ENCODE results near the gene RSPRY1.

The RSPRY1 gene

DNA sequence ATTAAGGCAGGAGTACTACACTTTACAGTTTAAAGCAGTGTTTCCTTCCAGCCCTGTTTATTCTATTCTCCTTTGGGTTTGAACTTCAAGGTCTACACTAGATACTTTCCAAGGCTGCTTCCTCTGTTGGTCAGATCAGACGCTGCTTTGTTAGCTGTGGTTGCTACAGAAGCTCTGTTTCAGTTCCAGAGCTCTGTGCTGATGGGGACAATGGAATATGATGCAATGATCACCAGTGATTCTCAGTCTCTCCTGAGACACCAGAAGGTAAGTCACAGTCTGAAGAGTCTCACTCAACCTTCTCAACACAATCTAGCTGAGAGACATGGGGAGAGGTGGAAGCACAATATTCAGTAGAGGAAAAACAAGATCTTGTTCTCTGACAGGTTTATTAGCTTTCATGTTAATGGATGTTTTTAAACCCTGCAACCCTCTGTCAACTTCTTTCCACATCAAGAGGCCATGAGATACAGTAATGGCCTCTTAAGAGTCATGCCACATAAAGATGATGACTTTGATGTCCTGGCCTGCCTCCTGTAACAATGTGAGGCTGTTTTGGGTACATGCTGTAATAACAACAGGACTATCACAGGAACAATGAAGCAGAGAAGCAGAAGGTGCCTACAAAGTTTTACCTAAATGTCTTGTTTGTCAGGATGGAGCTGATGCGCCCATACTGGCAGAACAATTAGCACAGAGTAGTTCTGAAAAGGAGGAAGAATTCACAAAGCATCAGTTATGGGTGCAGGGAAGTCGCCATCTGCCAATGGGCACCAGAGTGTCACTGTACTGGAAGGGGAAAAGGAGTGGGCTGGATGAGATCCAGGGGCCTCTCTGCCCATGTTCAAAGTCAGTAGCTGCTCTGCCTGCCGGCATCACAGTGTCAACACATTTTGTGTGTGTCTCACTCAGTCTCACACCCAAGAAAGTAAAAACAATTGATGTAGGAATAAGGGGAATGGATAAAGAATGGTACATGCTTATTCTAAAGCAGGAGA is 33.7 kb upstream of the RSPRY1 start:
- DNase-seq (ENCODE audit: low read depth in 2 of 2) = no peak

DNA sequence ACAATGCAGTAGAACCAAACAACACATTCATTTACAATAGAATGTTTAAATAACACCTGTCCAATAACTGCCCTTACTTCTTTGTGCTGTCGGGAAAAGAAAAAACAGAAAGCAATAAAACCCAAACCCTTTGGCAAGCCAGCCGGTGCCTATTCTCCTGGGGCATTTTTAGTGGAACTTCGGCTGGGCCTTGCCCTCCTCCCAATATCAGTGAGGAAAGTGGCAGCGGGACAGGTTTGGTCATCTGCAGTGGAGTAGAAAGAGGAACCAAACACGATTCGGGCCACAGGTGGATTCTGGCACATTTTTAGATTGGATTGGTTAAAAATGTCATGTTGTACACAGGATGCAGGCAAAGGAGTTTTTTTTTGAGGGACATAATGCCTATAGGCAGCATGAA is 32.3 kb upstream of the RSPRY1 start:
- no peak for DNase-seq (ENCODE audit: low read depth in 2 of 2)

DNA sequence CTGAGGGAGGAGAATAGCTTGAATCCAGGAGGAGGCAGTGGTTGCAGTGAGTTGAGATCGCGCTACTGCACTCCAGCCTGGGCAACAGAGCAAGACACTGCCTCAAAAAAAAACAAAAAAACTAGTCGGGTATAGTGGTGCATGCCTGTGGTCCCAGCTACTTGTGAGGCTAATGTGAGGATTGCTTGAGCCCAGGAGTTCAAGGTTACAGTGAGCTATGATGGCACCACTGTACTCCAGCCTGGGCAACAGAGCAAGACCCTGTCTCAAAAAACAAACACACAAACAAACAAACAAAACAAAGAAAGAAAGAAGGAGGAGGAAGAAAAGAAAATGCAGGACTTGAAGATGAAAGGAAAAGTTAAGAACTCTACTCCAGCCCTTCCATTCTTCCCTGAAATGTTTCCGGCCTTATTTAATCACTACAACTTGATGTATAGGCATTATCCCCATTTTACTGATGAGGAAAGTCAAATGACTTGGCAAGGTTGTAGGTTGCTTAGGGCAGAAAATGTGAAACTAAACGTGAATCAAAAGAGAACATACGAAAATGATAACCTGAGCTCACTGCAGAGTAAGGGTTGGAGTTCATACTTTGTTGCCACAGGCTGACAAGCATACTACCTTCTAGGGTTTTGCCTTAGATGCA is 30.3 kb upstream of the RSPRY1 start:
- no peak for DNase-seq (ENCODE audit: low read depth in 2 of 2)

DNA sequence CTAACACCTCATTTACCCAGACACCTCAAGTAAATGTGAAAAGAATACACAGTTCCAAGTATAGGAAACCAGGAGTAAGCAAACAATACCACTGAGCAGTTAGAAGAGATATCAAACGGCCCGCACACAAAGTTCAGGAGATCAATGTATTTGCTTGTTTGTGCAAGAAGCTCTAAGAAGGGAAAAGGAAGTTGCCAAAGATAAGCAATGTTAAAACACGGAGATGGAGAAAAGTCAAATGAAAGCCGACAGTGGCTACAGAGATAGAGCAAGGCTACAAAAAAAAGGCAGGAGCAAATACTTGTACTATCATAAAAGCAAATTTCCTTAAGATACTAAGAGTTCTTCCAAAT is 29.8 kb upstream of the RSPRY1 start:
- DNase-seq (ENCODE audit: low read depth in 2 of 2) = no peak

DNA sequence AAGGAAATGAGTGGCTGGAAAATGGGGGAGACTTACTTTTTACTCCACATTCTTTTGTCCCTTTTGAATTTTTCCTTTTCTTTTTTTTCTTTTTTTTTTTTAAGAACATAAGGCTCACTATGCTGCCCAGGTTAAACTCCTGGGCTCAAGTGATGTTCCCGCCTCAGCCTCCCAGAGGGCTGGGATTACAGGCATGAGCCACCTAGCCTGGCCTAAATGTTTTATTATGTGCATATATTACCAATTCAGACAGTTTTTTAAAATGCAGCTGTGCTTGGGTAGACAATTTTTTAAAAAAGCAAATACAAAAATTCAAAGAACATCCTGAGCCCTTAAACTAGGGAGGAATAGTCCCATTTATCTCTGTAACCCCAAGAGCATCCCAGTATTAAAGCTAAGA is 28.6 kb upstream of the RSPRY1 start:
- no peak for DNase-seq (ENCODE audit: low read depth in 2 of 2)

DNA sequence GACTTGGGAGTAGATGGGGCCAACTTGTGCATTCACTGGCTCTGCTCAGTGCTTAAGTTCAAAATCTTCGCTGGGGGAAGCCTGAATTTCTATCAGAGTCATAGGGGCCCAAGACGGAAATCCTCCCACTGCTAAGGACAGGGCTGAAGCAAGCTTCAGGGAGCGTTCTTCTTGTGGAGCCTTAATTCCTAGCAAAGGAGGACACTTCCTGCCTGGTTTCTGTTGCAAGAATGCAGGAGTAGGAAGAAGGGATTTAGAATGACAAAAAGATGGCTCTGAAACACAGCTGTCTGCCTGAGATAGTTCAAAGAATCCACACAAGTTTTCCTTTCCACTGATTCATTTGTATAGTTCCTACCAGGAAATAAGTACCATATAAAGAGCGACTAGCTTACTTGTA is 26.7 kb upstream of the RSPRY1 start:
- no peak for DNase-seq (ENCODE audit: low read depth in 2 of 2)

DNA sequence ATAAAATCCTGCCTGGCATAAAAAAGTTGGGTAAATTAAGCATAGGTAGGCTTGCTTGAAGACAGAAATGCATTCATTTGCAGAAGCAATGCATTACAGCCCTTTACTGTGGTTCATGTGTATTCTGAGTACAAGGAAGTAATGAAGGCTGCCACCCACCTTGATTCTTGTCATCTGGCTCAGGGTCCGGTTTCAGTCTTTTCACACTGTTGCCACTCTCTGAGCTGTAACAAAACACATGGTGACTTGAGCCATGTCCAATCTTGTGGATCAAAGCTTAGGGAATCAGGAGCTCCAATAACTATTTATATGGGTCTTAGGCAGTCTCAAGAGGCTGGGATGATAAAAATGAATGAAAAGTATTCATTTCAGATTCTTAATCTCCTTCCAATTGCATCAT is 22.3 kb upstream of the RSPRY1 start:
- DNase-seq (ENCODE audit: low read depth in 2 of 2) = no peak

DNA sequence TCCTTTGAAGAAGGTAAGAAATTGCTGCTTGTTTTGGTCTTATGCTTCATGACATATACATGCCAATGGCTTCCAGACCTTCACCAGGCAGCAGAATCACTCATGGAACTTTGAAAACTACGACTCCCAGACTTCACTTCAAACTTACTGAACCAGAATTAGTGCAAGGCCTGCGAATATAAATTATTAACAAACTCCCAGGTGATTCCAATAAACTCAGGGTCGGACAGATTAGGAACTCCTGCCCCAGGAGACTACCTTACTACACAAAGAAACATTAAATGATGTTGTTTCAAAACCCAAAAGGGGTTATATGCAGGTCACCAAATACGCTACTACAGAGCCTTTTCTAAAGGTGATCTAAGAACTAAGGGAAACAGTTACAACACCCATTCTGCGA is 20.6 kb upstream of the RSPRY1 start:
- DNase-seq (ENCODE audit: low read depth in 2 of 2) = no peak

DNA sequence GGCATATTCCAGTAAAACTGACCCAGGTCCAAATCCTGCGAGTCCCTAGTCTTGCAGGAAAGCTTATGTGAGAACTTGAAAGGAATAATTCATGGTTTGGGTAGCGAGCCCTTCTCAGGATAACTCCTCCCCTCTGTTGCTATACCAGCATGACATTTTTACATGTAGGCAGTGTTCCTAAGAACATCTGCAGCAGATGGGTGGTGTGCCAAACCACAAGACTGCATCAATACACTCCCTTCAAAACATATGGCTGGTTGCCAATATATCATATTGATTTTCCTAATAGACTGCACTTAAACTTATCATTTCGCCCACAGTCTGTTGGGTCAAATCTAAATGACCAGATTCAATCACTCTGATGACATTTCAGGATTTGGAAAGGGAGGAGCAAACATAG is 20.2 kb upstream of the RSPRY1 start:
- DNase-seq (ENCODE audit: low read depth in 2 of 2) = no peak

DNA sequence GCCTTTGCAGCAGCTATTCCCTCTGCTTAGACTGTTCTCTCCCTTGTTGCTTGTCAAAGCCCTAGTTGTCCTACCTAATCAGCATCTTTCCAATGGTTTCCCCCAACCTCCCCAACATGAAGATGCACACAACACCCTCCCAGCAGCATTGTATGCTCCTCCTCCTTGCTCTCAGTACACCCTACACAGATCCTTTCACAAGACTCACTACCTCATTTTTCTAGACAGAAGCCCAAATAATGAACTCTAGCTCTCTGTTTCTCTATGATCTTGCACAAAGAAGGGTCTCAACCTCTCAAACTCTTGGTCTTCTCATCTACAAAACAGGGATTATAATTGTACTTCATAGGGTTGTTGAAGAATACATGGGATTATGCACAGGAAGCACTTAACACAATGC is 19.7 kb upstream of the RSPRY1 start:
- DNase-seq (ENCODE audit: low read depth in 2 of 2) = no peak

DNA sequence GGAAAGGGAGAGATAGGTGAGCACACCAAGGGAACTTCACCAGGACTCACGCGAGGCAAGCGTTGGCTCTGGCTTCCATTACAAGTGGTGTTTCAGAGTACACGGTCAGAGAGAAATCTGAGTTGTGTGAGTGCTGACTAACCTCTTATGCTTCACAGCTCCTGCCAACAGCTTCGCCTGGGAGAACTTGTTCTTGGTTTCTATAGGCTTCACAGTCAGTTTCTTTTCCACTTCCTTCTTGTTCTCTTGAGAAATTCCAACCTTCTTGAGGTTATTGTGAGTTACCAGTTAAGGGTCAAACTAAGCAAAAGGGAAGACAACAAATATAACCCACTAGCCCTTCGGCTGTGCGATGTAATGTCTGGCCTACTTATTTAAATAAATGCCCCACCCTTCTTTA is 19.2 kb upstream of the RSPRY1 start:
- DNase-seq (ENCODE audit: low read depth in 2 of 2) = no peak

DNA sequence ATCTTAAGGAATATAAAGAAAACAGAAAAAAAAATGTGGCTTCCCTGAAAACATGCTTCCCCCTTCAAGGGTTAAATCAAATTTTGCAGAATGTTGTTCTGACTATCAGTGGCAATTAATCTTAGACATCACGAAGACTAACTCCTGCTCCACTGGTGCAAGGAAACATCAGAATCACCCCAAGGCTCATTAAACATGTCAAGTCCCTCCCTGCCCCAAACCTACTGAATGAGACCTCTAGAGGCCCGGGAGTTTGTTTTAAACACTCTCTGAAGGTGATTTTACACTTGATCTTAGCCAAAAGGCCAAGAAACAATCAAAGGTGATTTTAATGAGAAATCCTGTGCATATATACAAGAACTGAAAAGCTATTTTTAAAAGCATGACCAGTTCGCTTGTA is 18.6 kb upstream of the RSPRY1 start:
- DNase-seq (ENCODE audit: low read depth in 2 of 2) = no peak

DNA sequence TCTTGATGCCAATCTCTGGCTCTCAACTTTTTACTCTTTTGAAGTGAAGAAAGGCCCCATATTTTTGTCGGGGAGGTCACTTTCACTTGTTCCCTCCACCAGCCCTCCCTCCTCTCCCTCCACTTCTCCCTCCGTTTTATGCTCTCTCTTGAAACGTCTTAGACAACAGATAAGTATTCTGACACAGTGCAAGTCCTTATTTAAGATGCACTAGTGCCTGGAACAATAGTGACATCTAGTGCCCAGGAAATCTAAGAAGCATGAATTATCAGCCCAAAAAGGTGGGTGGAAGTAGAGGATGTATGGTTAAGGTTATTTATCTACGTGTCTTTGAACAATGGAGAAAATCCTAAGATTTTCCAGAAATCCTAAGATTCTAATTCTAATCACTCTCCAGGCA is 18.2 kb upstream of the RSPRY1 start:
- no peak for DNase-seq (ENCODE audit: low read depth in 2 of 2)

DNA sequence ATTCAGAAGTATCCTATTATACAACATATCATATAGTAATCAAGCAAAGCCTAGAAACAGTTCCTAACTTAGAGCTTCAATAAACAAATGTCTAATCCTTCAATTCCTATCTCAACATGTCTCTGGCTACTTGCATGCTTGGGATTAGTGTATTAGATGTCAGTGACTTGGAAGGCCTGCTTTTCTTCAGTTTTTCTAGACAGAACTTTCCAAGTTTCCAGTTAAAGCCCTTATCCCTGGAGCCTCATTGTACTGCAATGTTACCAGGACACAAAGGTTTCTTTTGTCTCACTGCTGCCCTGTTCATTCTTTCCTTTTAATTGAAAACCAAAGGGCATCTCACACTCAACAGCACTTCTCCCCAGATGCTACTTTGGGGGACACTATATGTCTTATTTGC is 16.8 kb upstream of the RSPRY1 start:
- no peak for DNase-seq (ENCODE audit: low read depth in 2 of 2)

DNA sequence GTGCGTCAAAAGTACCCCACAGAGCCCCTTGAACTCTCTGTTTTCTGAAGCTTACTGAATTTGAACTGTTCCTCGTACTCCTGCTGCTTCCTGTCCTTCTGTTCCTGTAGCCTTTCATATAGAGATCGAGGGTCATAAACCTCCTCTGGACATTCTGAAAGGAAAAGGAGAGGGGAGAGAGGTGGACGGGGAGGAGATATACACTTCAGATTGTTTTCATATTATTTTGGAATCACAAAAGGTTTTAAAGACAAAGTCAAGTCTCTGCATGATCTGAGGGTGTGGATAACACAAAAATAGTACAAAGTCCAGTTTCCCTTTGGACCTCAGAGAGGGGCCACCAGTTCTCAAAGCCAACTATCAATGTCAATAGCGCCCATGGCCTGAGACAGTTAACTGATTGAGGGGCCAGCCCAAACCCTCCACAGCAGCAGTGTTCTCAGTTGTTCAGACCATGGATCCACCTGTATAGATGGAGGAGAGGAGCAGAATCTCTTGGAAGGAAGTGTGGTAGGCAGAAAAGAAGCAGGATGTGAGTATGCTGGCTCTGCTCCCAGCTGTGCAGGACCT is 13.3 kb upstream of the RSPRY1 start:
- no peak for DNase-seq (ENCODE audit: low read depth in 2 of 2)

DNA sequence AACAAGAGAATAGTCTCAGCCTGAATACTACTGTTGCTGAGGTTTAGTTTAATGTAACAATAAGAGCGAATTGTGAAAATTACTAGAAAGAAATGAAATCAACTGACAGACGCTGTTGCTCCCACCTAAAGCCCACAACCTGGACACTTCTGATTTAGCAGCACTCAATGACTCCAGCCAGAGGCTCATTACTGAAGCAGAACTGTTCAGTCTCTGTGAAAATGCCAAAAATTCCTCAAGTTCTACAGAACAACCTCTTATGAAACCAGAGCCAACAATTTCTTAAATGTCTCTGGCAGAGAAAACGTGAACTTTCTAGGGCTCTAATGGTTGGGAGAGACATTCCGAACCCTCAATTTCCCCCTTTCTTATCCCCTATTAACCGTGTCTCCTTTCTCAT is 10.2 kb upstream of the RSPRY1 start:
- no peak for DNase-seq (ENCODE audit: low read depth in 2 of 2)

DNA sequence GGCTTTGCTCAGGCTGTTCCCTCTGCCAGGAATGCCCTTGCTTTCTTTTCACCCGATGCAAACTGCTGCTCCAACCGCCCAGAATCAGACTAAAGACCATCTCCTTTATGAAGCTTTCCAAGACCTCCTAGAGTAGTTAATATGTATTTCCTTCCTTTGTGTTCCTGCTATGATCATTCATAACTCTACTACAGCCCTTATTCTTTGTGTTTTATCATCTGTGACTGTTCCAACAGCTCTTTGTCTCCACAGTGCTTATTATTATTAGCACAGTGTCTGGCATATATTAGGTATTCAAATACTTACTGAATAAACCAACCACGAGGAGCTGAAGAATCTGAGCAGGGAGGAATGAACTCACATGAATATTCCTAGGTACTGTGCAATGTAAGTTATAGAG is 7.9 kb upstream of the RSPRY1 start:
- no peak for DNase-seq (ENCODE audit: low read depth in 2 of 2)

DNA sequence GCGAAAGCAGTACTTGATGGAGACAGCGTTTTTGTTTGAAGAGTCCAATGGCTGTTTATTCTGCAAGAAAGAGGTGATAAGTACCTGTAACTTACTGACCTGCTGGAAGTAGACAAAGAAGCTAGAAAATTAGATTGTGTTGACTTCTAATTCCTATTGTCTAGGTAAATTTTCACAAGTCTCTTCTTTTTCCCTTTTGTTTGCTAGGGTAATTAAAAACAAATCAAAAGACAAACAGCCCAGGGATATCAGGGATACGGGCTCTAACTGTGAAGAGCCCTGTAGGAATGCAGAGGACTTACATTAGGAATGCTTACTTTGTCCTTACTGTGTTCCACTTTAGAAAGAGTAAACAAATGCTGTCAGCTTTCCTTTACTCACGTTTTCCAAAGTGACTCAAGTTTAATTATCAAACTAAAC is 7.3 kb upstream of the RSPRY1 start:
- DNase-seq (ENCODE audit: low read depth in 2 of 2) = no peak

DNA sequence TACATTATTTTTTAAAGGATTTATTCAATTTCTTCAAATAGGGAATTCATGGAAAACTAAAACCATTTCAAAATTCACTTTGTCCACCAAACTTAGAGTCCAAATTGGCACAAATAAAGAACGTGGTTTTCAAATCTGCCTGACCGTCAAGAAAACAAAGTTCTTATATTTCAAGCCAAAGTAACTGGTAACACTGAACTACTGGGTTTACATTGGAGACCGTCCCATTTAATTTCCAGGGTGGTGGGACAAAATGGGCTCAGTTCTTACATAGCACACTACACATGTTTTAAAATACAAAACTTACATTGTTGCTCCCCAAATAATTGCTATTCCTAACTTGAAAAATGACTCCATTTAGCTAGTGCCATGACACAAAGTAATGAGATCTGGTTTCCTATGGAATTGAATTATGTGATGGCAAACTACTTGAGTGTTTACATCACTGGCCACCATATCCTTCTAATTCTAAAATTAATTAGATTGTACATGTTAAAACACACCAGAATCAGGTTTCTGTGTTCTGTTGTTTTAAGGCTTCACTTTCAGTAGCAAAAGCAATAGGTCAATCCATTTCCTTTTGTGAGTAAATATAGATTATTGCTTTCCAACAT is 6.8 kb upstream of the RSPRY1 start:
- no peak for DNase-seq (ENCODE audit: low read depth in 2 of 2)

DNA sequence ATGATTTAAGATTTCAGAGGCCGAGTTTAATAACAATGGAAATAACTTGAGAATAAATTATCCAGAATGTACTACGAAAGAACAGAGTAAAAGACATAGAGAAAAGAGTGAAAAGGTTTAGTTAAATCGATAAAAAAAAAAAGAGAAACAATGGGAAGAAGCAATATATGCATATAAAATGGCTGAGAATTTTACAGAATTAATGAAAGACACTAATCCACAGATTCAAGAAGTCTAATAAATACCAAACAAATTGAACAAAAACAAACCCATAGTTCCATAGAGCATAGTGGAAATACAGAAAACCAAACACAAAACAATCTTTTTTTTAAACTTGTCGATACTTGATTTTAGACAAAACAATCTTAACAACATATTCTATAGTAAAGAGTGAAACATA is 2.0 kb upstream of the RSPRY1 start:
- no peak for DNase-seq (ENCODE audit: low read depth in 2 of 2)

DNA sequence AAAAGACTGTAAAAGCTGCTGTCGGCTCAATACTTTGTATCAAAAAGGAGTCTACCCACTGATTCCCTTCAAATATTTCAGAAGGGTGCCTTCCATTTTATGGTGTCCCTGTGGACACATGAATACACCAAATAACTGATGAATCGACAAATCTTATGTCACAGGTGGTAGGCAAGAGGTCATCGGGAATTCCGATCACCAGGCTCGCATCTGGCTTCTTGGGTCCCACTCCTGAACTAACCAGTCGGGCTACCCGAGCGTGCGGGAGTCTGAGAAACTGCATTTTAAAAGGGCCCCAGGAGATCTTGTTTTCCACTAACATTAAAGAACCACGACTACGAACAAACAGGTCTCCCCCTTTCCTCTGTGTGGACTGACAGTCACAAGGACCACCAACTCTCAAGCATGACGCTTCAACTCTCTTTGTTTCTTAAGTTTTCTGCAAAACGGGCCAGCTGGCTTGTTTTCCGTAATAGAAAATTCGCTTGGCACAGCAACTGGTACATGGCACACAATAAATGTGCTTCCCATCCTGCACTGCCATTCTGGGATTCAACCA is 1.2 kb upstream of the RSPRY1 start:
- no peak for DNase-seq (ENCODE audit: low read depth in 2 of 2)

DNA sequence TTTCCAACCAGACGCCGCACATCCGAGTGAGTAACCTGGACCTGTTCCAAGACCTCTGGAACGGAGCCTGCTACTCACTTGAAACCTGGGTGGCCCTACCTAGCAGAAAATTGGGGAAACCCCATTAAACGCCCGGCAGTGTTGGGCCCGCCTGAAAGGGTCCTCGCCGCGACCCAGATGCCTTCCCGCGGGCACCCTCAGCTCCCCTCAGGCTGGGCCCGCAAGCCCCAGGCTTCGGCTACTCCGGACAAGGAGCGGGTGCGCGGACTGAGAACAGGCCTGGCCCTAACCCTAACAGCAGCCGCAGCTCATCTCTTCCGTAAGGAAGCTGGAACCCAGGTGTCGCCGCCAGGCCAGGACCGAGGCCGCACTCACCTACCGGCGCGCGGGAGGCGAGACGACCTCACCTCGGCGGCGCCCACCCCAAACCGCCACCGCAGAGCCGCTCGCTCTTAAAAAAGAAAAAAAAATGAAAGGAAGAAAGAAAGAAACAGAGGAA is 634 bp upstream of the RSPRY1 start:
- DNase-seq (ENCODE audit: low read depth in 2 of 2) = peak in 1 of 2 donors; percentile 14

All from stimulated activated CD8-positive, alpha-beta memory T cell treated with anti-CD3 and anti-CD28 coated beads, Interleukin-15, amount 100 ng/mL, for 48 hours (primary cell).